Keratinocyte (primary cell): ENCODE results near the gene LFNG. TPM values are rescaled to one million over a fixed set of nuclear protein-coding genes. Genes with fewer than 3 reads are reported as not detected.
A peak's percentile ranks its signal among the peaks of the same experiment; 100 is the strongest.

ENCODE experiments used
- DNase-seq: peaks from one replicate; pipeline ENCODE4 v3.0.0-alpha.2; 2011; ENCODE audit warnings: low read depth, missing footprints, low spot score
- FAIRE-seq: peaks from 2 replicates; lab custom pipeline; 2011; peaks lifted over from hg19 to GRCh38; lab: Jason Lieb, UNC
- H2AFZ ChIP-seq: 2 replicates; pipeline ENCODE4 v1.6.0; 2012; ENCODE audit warnings: low read length, control low read depth, inconsistent platforms; ENCODE audit not compliant: control insufficient read depth
- H3K27ac ChIP-seq: 2 replicates; pipeline ENCODE4 v1.5.1; 2011; ENCODE audit warnings: low read length; ENCODE audit not compliant: control insufficient read depth, insufficient read depth
- H3K27me3 ChIP-seq: 3 replicates; pipeline ENCODE4 v1.6.0; 2011; ENCODE audit warnings: low read length; ENCODE audit not compliant: control insufficient read depth, insufficient read depth; ENCODE audit errors: extremely low read depth
- H3K36me3 ChIP-seq, 2 experiments: 2 replicates in 1 of 2; 3 replicates in 1 of 2; pipeline ENCODE4 v1.5.1; 2011; ENCODE audit warnings: low read length in 2 of 2, mild to moderate bottlenecking in 1 of 2; ENCODE audit not compliant: control insufficient read depth in 2 of 2, insufficient read depth in 2 of 2; ENCODE audit errors: extremely low read depth in 1 of 2
- H3K4me1 ChIP-seq: 3 replicates; pipeline ENCODE4 v1.5.1; 2011; ENCODE audit warnings: low read length; ENCODE audit not compliant: control insufficient read depth, insufficient read depth; ENCODE audit errors: extremely low read depth
- H3K4me2 ChIP-seq: 3 replicates; pipeline ENCODE4 v1.6.0; 2011; ENCODE audit warnings: low read depth, low read length; ENCODE audit not compliant: control insufficient read depth, insufficient read depth; ENCODE audit errors: extremely low read depth
- H3K4me3 ChIP-seq, 3 experiments: fragments of 200-600 bp in 1 of 3; sonication (generic) in 1 of 3; 2 replicates in 2 of 3; 3 replicates in 1 of 3; pipeline ENCODE4 v1.5.1; 2011 to 2016; ENCODE audit warnings: low read length in 3 of 3, mild to moderate bottlenecking in 3 of 3, control low read depth in 2 of 3, inconsistent platforms in 1 of 3, low read depth in 1 of 3, mixed read lengths in 1 of 3, mixed run types in 1 of 3, moderate library complexity in 1 of 3; ENCODE audit not compliant: control insufficient read depth in 2 of 3, insufficient read depth in 2 of 3; ENCODE audit errors: extremely low read depth in 1 of 3
- H3K79me2 ChIP-seq: 2 replicates; pipeline ENCODE4 v1.6.0; 2012; ENCODE audit warnings: low read length; ENCODE audit not compliant: control insufficient read depth, insufficient read depth
- H3K9ac ChIP-seq: 3 replicates; pipeline ENCODE4 v1.6.0; 2011; ENCODE audit warnings: low read length; ENCODE audit not compliant: control insufficient read depth, insufficient read depth; ENCODE audit errors: extremely low read depth
- H3K9me1 ChIP-seq: 3 replicates; pipeline ENCODE4 v1.6.0; 2011; ENCODE audit warnings: low read length; ENCODE audit not compliant: control insufficient read depth, insufficient read depth; ENCODE audit errors: extremely low read depth
- H3K9me3 ChIP-seq: 2 replicates; pipeline ENCODE4 v1.5.1; 2012; ENCODE audit warnings: low read depth, low read length; ENCODE audit not compliant: control insufficient read depth
- H4K20me1 ChIP-seq: 3 replicates; pipeline ENCODE4 v1.6.0; 2011; ENCODE audit warnings: low read length; ENCODE audit not compliant: control insufficient read depth, insufficient read depth; ENCODE audit errors: extremely low read depth
- CTCF ChIP-seq, 3 experiments: IDR thresholded peaks in 1 of 3; conservative IDR thresholded peaks in 1 of 3; optimal IDR thresholded peaks in 1 of 3; 2 replicates in 2 of 3; 3 replicates in 1 of 3; pipeline versions ENCODE3 to v1.5.1; 2011; ENCODE audit warnings: low read length in 3 of 3, mild to moderate bottlenecking in 3 of 3, moderate library complexity in 2 of 3, control low read depth in 1 of 3, inconsistent platforms in 1 of 3; ENCODE audit not compliant: insufficient read depth in 2 of 3; ENCODE audit errors: extremely low read depth in 1 of 3
- EZH2 ChIP-seq: IDR thresholded peaks from one replicate; pipeline ENCODE4 v1.6.1; 2012; ENCODE audit warnings: inconsistent platforms, mild to moderate bottlenecking, low read length, moderate library complexity
- dilution Hi-C: fragments of 300-500 bp; cut with MboI; formaldehyde crosslinking; loops from one replicate; pipeline ENCODE4 v1.7.0; 2020; ENCODE audit warnings: low sequenced_read_pairs; ENCODE audit not compliant: extremely low pct_ligation_motif_present
- polyA plus RNA-seq, 5 experiments: library from polyadenylated mRNA; depleted of rRNA in 3 of 5; stranded (reverse) in 3 of 5; stranded (forward) in 1 of 5; unstranded in 1 of 5; fragments of >200 nt; gene quantifications; 1 replicate in 1 of 5; 2 replicates in 3 of 5; 3 replicates in 1 of 5; pipeline versions ENCODE4 v1.2.1 to v1.2.3, GENCODE V29; 2011 to 2012; ENCODE audit warnings: missing spikeins in 2 of 5, low read depth in 1 of 5, low replicate concordance in 1 of 5

The LFNG gene
- polyA plus RNA-seq, 1 donor (not counting 4 experiments of a cell fraction or from before 2014, with no cell fraction given), result 17.7 TPM

- Histone ChIP-seq H3K9me3 (no peaks in the 10 kb centered on the region), H3K9me1 (no peaks in the 10 kb centered on the region), H3K4me3 (no peak overlapping the region), H4K20me1 (peaks cover 7% of the 10 kb centered on the region), H3K27me3 (no peaks in the 10 kb centered on the region), H3K36me3 (peaks cover 10 to 12% of the 10 kb centered on the region in 2 experiments), H3K27ac (no peak overlapping the region), H3K4me1 (peaks cover 61% of the 10 kb centered on the region), H3K79me2 (peaks cover 19% of the 10 kb centered on the region), H3K4me2 (no peak overlapping the region), H3K9ac (peak overlapping the region; percentile 52), H2AFZ (no peak overlapping the region)
- DNase-seq (no peak), FAIRE-seq (no peak)
- dilution Hi-C loops, result no loop called here
- TF ChIP-seq EZH2 (no peak), CTCF (optimal IDR thresholded peaks at IDR 0.05 in 1 of 3, IDR thresholded peaks at IDR 0.05 in 1 of 3, conservative IDR thresholded peaks at IDR 0.05 in 1 of 3; ENCODE audit: extremely low read depth in 1 of 3, insufficient read depth in 2 of 3, low read length in 3 of 3) (no peak)
These were observed 5.5 kb downstream of the LFNG start for GRCh38 chr7:2524808-2525657.

GRCh38 chr7:2525658-2526630, 6.4 kb downstream of the LFNG start:
- Histone ChIP-seq H3K9me3 (no peaks in the 10 kb centered on the region), H3K27ac (no peak overlapping the region), H3K36me3 (peaks cover 10 to 12% of the 10 kb centered on the region in 2 experiments), H3K9me1 (no peaks in the 10 kb centered on the region), H3K79me2 (peaks cover 10% of the 10 kb centered on the region), H3K9ac (no peak overlapping the region), H3K4me2 (no peak overlapping the region), H3K4me1 (peaks cover 70% of the 10 kb centered on the region), H4K20me1 (peaks cover 4% of the 10 kb centered on the region), H3K27me3 (no peaks in the 10 kb centered on the region), H3K4me3 (no peak overlapping the region), H2AFZ (no peak overlapping the region)
- TF ChIP-seq CTCF (optimal IDR thresholded peaks at IDR 0.05 in 1 of 3, IDR thresholded peaks at IDR 0.05 in 1 of 3, conservative IDR thresholded peaks at IDR 0.05 in 1 of 3; ENCODE audit: extremely low read depth in 1 of 3, insufficient read depth in 2 of 3, low read length in 3 of 3) (no peak), EZH2 (no peak)
- DNase-seq (no peak), FAIRE-seq (no peak)
- dilution Hi-C loops, result no loop called here
